GM18517 (cell line): Measurements from ENCODE around the gene FBXL17.

ENCODE experiments used
- ATAC-seq: cut with Tn5 transposase; IDR thresholded peaks from one replicate; pipeline ENCODE4 v1.9.1; 2021; ENCODE audit warnings: mild to moderate bottlenecking, moderate library complexity; ENCODE audit not compliant: unreplicated experiment

Gene FBXL17

GRCh38 chr5:107826311-107827000 lies 555.4 kb downstream of the FBXL17 start:
- no peak for ATAC-seq

- ATAC-seq: no peak
Measured at GRCh38 chr5:107824821-107825220, 557.1 kb downstream of the FBXL17 start.

- no peak for ATAC-seq
Measured at GRCh38 chr5:107821288-107821687, 560.6 kb downstream of the FBXL17 start.

- ATAC-seq: no peak
Measured at GRCh38 chr5:107820429-107820828, 561.5 kb downstream of the FBXL17 start.

- no peak for ATAC-seq
Measured at GRCh38 chr5:107817951-107818350, 563.9 kb downstream of the FBXL17 start.

GRCh38 chr5:107817436-107817835 lies 564.5 kb downstream of the FBXL17 start:
- ATAC-seq: no peak

- ATAC-seq: no peak
Measured at GRCh38 chr5:107815109-107815508, 566.8 kb downstream of the FBXL17 start.

GRCh38 chr5:107814183-107814827 lies 567.6 kb downstream of the FBXL17 start:
- no peak for ATAC-seq

- peak; percentile 92 for ATAC-seq
Measured at GRCh38 chr5:107813559-107813958, 568.3 kb downstream of the FBXL17 start.

GRCh38 chr5:107812570-107813141 lies 569.2 kb downstream of the FBXL17 start:
- peak; percentile 83 for ATAC-seq

GRCh38 chr5:107809201-107810034 lies 572.5 kb downstream of the FBXL17 start:
- ATAC-seq: no peak
